IMR-90 (cell line): ENCODE results near the gene SIGLEC14. TPM values are rescaled to one million over a fixed set of nuclear protein-coding genes. Genes with fewer than 3 reads are reported as not detected.

Experiments used
- ATAC-seq: fragments of 200-7000 bp; cut with Tn5 transposase; 2 replicates; pipeline ENCODE4 v1.9.1; 2020; ENCODE audit warnings: low read depth, mild to moderate bottlenecking, moderate library complexity
- BruUV-seq: library from RNA; stranded (reverse); fragments of 400-500 nt; replicated peaks from 2 replicates; lab custom pipeline; 2021; lab: Mats Ljungman, UMichigan
- CTCF ChIA-PET: fragments of 300-600 bp; formaldehyde crosslinking; extraction: SDS; loops from one replicate; lab custom pipeline; 2021; ENCODE audit warnings: antibody characterized with exemption; lab: Yijun Ruan, JAX
- POLR2A ChIA-PET: fragments of 300-600 bp; sonication (Branson Sonifier 250); formaldehyde crosslinking; loops from one replicate; lab custom pipeline; 2022; ENCODE audit warnings: antibody characterized with exemption; ENCODE audit not compliant: unreplicated experiment; lab: Charles Lee
- DNase-seq: peaks from one replicate; pipeline ENCODE4 v3.0.0; 2013
- H2AFZ ChIP-seq: replicated peaks from 2 replicates; pipeline ENCODE3; 2013; ENCODE audit warnings: low read length, mild to moderate bottlenecking; ENCODE audit not compliant: poor library complexity
- H2AK5ac ChIP-seq: 2 replicates; pipeline ENCODE4 v1.6.1; 2013; ENCODE audit warnings: low read depth, low read length, inconsistent platforms
- H2AK9ac ChIP-seq: replicated peaks from 2 replicates; pipeline ENCODE3; 2013; ENCODE audit warnings: mild to moderate bottlenecking, low read depth, low read length, moderate library complexity; ENCODE audit not compliant: poor library complexity
- H2BK120ac ChIP-seq: 2 replicates; pipeline ENCODE4 v1.6.1; 2013; ENCODE audit warnings: low read depth, low read length, inconsistent platforms
- H2BK15ac ChIP-seq: 3 replicates; pipeline ENCODE4 v1.6.1; 2013; ENCODE audit warnings: low read depth, low read length, inconsistent platforms
- H2BK20ac ChIP-seq: 2 replicates; pipeline ENCODE4 v1.6.1; 2013; ENCODE audit warnings: low read depth, mild to moderate bottlenecking, inconsistent platforms, low read length, moderate library complexity
- H2BK5ac ChIP-seq: 2 replicates; pipeline ENCODE4 v1.6.1; 2013; ENCODE audit warnings: mild to moderate bottlenecking, low read depth, low read length, inconsistent platforms; ENCODE audit not compliant: poor library complexity, severe bottlenecking
- H3K14ac ChIP-seq: replicated peaks from 2 replicates; pipeline ENCODE4 v1.6.1; 2013; ENCODE audit warnings: low read depth, low read length, inconsistent platforms
- H3K18ac ChIP-seq: 2 replicates; pipeline ENCODE4 v1.6.1; 2013; ENCODE audit warnings: low read depth, low read length, control low read depth
- H3K23ac ChIP-seq: 2 replicates; pipeline ENCODE4 v1.6.1; 2013; ENCODE audit warnings: low read depth, low read length, inconsistent platforms
- H3K27ac ChIP-seq: 2 replicates; pipeline ENCODE4 v1.5.1; 2013; ENCODE audit warnings: mild to moderate bottlenecking, control low read depth, low read length; ENCODE audit not compliant: insufficient read depth
- H3K27me3 ChIP-seq: 2 replicates; pipeline ENCODE4 v1.6.1; 2013; ENCODE audit warnings: low read length; ENCODE audit not compliant: control insufficient read depth, insufficient read depth
- H3K36me3 ChIP-seq: 2 replicates; pipeline ENCODE4 v1.6.1; 2013; ENCODE audit warnings: low read length, mixed read lengths; ENCODE audit not compliant: control insufficient read depth, insufficient read depth
- H3K4ac ChIP-seq: 2 replicates; pipeline ENCODE4 v1.6.1; 2013; ENCODE audit warnings: low read depth, low read length, inconsistent platforms
- H3K4me1 ChIP-seq: 2 replicates; pipeline ENCODE4 v1.6.1; 2013; ENCODE audit warnings: low read length, mixed read lengths; ENCODE audit not compliant: control insufficient read depth, insufficient read depth
- H3K4me2 ChIP-seq: 2 replicates; pipeline ENCODE4 v1.6.1; 2013; ENCODE audit warnings: low read depth, mild to moderate bottlenecking, control low read depth, low read length, moderate library complexity
- H3K4me3 ChIP-seq: 2 replicates; pipeline ENCODE4 v1.5.1; 2013; ENCODE audit warnings: low read depth, mild to moderate bottlenecking, control low read depth, low read length, moderate library complexity; ENCODE audit not compliant: insufficient read depth
- H3K56ac ChIP-seq: 2 replicates; pipeline ENCODE4 v1.6.1; 2013; ENCODE audit warnings: low read length, inconsistent platforms; ENCODE audit not compliant: insufficient read depth; ENCODE audit errors: extremely low read depth
- H3K79me1 ChIP-seq, 2 experiments: 2 replicates each; pipeline ENCODE4 v1.6.1; 2013; ENCODE audit warnings: low read length in 2 of 2, inconsistent platforms in 1 of 2, low read depth in 1 of 2
- H3K9ac ChIP-seq: 2 replicates; pipeline ENCODE4 v1.6.1; 2013; ENCODE audit warnings: low read depth, low read length, control low read depth
- H3K9me1 ChIP-seq: 2 replicates; pipeline ENCODE4 v1.6.1; 2013; ENCODE audit warnings: low read length, inconsistent platforms; ENCODE audit not compliant: insufficient read depth
- H3K9me3 ChIP-seq: 2 replicates; pipeline ENCODE4 v1.6.1; 2013; ENCODE audit warnings: low read length; ENCODE audit not compliant: control insufficient read depth, insufficient read depth
- H4K20me1 ChIP-seq: 2 replicates; pipeline ENCODE4 v1.6.1; 2013; ENCODE audit warnings: low read length, inconsistent platforms; ENCODE audit not compliant: insufficient read depth
- H4K5ac ChIP-seq: 2 replicates; pipeline ENCODE4 v1.6.1; 2013; ENCODE audit warnings: mild to moderate bottlenecking, low read depth, low read length, control low read depth
- H4K8ac ChIP-seq, 2 experiments: 2 replicates each; pipeline ENCODE4 v1.6.1; 2013; ENCODE audit warnings: low read depth in 2 of 2, low read length in 2 of 2, control low read depth in 1 of 2, inconsistent platforms in 1 of 2
- H4K91ac ChIP-seq: 2 replicates; pipeline ENCODE4 v1.6.1; 2013; ENCODE audit warnings: low read depth, low read length, inconsistent platforms; ENCODE audit not compliant: insufficient read depth
- BHLHE40 ChIP-seq: fragments of 150-350 bp; IDR thresholded peaks from 2 replicates; pipeline ENCODE4 v1.6.1; 2016; ENCODE audit warnings: mild to moderate bottlenecking, low read depth, low read length
- CEBPB ChIP-seq: IDR thresholded peaks from 2 replicates; pipeline ENCODE4 v1.6.1; 2012; ENCODE audit warnings: low read depth, low read length, improper control_type of control experiment
- FOS ChIP-seq: fragments of 150-350 bp; IDR thresholded peaks from 2 replicates; pipeline ENCODE4 v1.6.1; 2016; ENCODE audit warnings: low read depth, low read length
- MAFK ChIP-seq: IDR thresholded peaks from 2 replicates; pipeline ENCODE4 v1.6.1; 2012; ENCODE audit warnings: low read depth, low read length, improper control_type of control experiment
- MAZ ChIP-seq: IDR thresholded peaks from 2 replicates; pipeline ENCODE4 v1.6.1; 2012; ENCODE audit warnings: low read depth, mild to moderate bottlenecking, low read length, improper control_type of control experiment, moderate library complexity, borderline replicate concordance
- MXI1 ChIP-seq: IDR thresholded peaks from 2 replicates; pipeline ENCODE4 v1.6.1; 2012; ENCODE audit warnings: low read depth, mild to moderate bottlenecking, low read length, moderate library complexity, borderline replicate concordance
- NFE2L2 ChIP-seq: fragments of 150-350 bp; IDR thresholded peaks from 2 replicates; pipeline ENCODE4 v1.6.1; 2016; ENCODE audit warnings: low read depth, mild to moderate bottlenecking, low read length
- POLR2A ChIP-seq: IDR thresholded peaks from 2 replicates; pipeline ENCODE4 v1.6.1; 2012; ENCODE audit warnings: mild to moderate bottlenecking, low read depth, low read length
- RAD21 ChIP-seq: IDR thresholded peaks from 2 replicates; pipeline ENCODE4 v1.6.1; 2012; ENCODE audit warnings: low read length, improper control_type of control experiment
- RCOR1 ChIP-seq: IDR thresholded peaks from 2 replicates; pipeline ENCODE4 v1.6.1; 2012; ENCODE audit warnings: mild to moderate bottlenecking, low read length, improper control_type of control experiment; ENCODE audit not compliant: insufficient replicate concordance
- RFX5 ChIP-seq: IDR thresholded peaks from 2 replicates; pipeline ENCODE4 v1.8.0; 2012; ENCODE audit warnings: low read depth, mild to moderate bottlenecking, low read length, moderate library complexity
- SMC3 ChIP-seq: fragments of 150-350 bp; IDR thresholded peaks from 2 replicates; pipeline ENCODE4 v1.6.1; 2016; ENCODE audit warnings: low read depth, mild to moderate bottlenecking, antibody characterized with exemption, low read length, moderate library complexity
- WGBS, 2 experiments: methylation state at CpG; one replicate each; pipeline versions ENCODE4 v1.1.5 to v1.1.7; 2013; ENCODE audit warnings: missing lambda C conversion rate in 2 of 2; ENCODE audit not compliant: insufficient read length in 1 of 2; ENCODE audit errors: extremely low coverage in 2 of 2; 5-methylcytosine and 5-hydroxymethylcytosine counted together
- dilution Hi-C: fragments of 300-500 bp; cut with HindIII; formaldehyde crosslinking; loops from one replicate; pipeline ENCODE4 v1.14.3; 2018; ENCODE audit warnings: low sequenced_read_pairs; ENCODE audit not compliant: unreplicated experiment
- in situ Hi-C: fragments of 300-500 bp; cut with MboI; formaldehyde crosslinking; loops from 3 replicates; pipeline ENCODE4 v1.14.3; 2019; ENCODE audit warnings: low sequenced_read_pairs, inconsistent platforms, mixed read lengths
- intact Hi-C: fragments of 100-400 bp; cut with micrococcal nuclease; formaldehyde crosslinking; loops from 2 replicates; pipeline ENCODE4 v1.10.0; 2022
- polyA plus RNA-seq, 3 experiments: library from polyadenylated mRNA; depleted of rRNA; stranded (reverse); fragments of >200 nt; gene quantifications; 2 replicates each; pipeline ENCODE4 v1.2.3, GENCODE V29; 2012; ENCODE audit warnings: low replicate concordance in 1 of 3
- total RNA-seq: library from RNA; depleted of rRNA; stranded (reverse); fragments of >200 nt; gene quantifications from 2 replicates; pipeline ENCODE4 v1.2.3, GENCODE V29; 2012
- TF ChIP-seq, protein P1 (sequence below): fragments of 150-350 bp; IDR thresholded peaks from 2 replicates; pipeline ENCODE4 v1.6.1; 2016; ENCODE audit warnings: low read depth, mild to moderate bottlenecking, low read length, moderate library complexity, borderline replicate concordance

SIGLEC14 gene
- total and polyA plus RNA-seq, 2 of the 4 experiments (the other 2 are of a cell fraction), result not detected

DNA sequence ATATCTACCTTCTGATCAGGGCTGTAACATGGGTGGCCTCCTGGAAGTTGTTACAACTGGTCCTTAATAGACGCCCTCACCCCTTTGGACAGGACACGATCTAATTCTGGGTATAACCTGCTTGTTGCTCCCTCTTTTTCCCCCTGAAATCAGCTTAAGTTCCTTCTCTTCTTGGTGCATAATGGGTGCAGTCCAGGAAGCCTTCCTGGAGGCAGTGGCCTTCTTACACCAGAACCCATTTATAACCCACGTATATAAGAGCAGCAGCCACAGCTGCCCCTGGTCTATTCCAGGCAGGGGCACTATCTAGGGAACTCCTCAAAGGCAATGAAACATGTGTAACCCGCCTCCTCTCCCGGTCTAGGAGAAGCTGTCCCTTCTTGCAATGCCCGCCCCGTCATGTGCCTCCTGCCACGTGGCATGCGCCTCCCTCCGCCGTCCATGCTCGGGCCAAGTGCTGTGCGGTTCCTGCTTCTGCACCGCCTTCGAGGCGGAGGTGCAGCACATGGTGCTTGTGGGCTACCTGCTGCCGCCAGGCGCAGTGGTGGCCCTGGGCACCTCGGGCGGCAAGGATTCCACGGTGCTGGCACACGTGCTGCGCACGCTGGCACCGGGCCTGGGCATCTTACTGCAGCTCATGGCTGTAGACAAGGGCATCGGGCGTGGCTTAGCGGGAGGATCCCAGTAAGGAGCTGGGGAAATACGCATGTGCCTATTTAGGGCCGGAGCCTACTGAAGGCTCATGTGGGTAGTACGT is 48.3 kb downstream of the SIGLEC14 start:
- no peak overlapping the region for H2BK20ac ChIP-seq
- no peak overlapping the region for H3K23ac ChIP-seq
- H4K5ac ChIP-seq, result no peak overlapping the region
- no peak overlapping the region for H2BK5ac ChIP-seq
- H3K18ac ChIP-seq, result no peak overlapping the region
- peaks cover 2% of the 10 kb centered on the region; the same call in 1 of the 2 replicates for H3K4me1 ChIP-seq
- no peaks in the 10 kb centered on the region for H3K36me3 ChIP-seq
- no peak overlapping the region for H3K14ac ChIP-seq
- H3K9me1 ChIP-seq, result peaks cover 4% of the 10 kb centered on the region
- no peak for TF ChIP-seq BHLHE40
- TF ChIP-seq NFE2L2, result no peak
- TF ChIP-seq, protein P1, sequence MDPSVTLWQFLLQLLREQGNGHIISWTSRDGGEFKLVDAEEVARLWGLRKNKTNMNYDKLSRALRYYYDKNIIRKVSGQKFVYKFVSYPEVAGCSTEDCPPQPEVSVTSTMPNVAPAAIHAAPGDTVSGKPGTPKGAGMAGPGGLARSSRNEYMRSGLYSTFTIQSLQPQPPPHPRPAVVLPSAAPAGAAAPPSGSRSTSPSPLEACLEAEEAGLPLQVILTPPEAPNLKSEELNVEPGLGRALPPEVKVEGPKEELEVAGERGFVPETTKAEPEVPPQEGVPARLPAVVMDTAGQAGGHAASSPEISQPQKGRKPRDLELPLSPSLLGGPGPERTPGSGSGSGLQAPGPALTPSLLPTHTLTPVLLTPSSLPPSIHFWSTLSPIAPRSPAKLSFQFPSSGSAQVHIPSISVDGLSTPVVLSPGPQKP, result no peak
- TF ChIP-seq MAZ, result no peak
- TF ChIP-seq MXI1, result no peak
- no peak for TF ChIP-seq RFX5
- TF ChIP-seq MAFK, result no peak
- no peak for TF ChIP-seq SMC3
- no peak for TF ChIP-seq FOS
- TF ChIP-seq RAD21, result no peak
- TF ChIP-seq RCOR1, result no peak
- no peak for TF ChIP-seq POLR2A
- no peak for TF ChIP-seq CEBPB
- no peak overlapping the region for H2AK9ac ChIP-seq
- H3K4me3 ChIP-seq, result no peak overlapping the region
- H3K56ac ChIP-seq, result no peak overlapping the region
- no peak overlapping the region for H3K27ac ChIP-seq
- H3K9me3 ChIP-seq, result no peaks in the 10 kb centered on the region
- BruUV-seq, result no TSS peak
- no peak overlapping the region for H3K9ac ChIP-seq
- H3K27me3 ChIP-seq, result peaks cover 7% of the 10 kb centered on the region
- no peak overlapping the region for H3K4ac ChIP-seq
- dilution Hi-C loops, result no loop called here
- ATAC-seq (no peak), DNase-seq (no peak)
- no peak overlapping the region for H4K91ac ChIP-seq
- 91% methylated on average over 15 of the region's 31 CpGs; no CpG with 5 or more reads in 1 of the 2 experiments for WGBS, 2 experiments
- H3K4me2 ChIP-seq, result no peak overlapping the region
- no peaks in the 10 kb centered on the region for H4K20me1 ChIP-seq
- H2AFZ ChIP-seq, result no peak overlapping the region
- CTCF ChIA-PET, result no interaction called here
- 0 out of 4 replicates have a peak, but pooled peaks cover 0 to 4% of the 10 kb centered on the region in 2 experiments for H3K79me1 ChIP-seq
- no peak overlapping the region for H2AK5ac ChIP-seq
- no peak overlapping the region for H2BK120ac ChIP-seq
- H4K8ac ChIP-seq, result no peak overlapping the region
- in situ Hi-C loops, result no loop called here
- intact Hi-C loops, result no loop called here
- no peak overlapping the region for H2BK15ac ChIP-seq
- POLR2A ChIA-PET, result no interaction called here
